CD4-positive, alpha-beta memory T cell (primary cell): ENCODE results near the gene ZBTB8OS. TPM values are rescaled to one million over a fixed set of nuclear protein-coding genes. Genes with fewer than 3 reads are reported as not detected.
"Not testable (repeated sequence)": the region's sequence is repeated elsewhere in the genome, so short reads cannot be mapped to it uniquely, and the experiment has no call there.

Source experiments
- CTCF ChIA-PET: fragments of 350-600 bp; sonication (Branson Sonifier 250); formaldehyde crosslinking; loops from one replicate; lab custom pipeline; 2021; ENCODE audit warnings: inconsistent platforms; ENCODE audit not compliant: partially characterized antibody; lab: Charles Lee
- POLR2A ChIA-PET: fragments of 350-600 bp; sonication (Branson Sonifier 250); formaldehyde crosslinking; loops from one replicate; lab custom pipeline; 2021; ENCODE audit not compliant: partially characterized antibody; lab: Charles Lee
- DNase-seq, 5 donors: peaks; one replicate each; pipeline versions ENCODE4 v3.0.0 to v3.0.0-alpha.2; 2020 to 2022; ENCODE audit warnings: mixed read lengths in 1 of 5
- H3K27ac ChIP-seq: one replicate; pipeline ENCODE4 v1.7.0; 2013; ENCODE audit warnings: low read depth, low read length
- H3K27me3 ChIP-seq: 2 replicates; pipeline ENCODE4 v1.7.0; 2013; ENCODE audit warnings: mild to moderate bottlenecking, low read length, moderate library complexity; ENCODE audit not compliant: insufficient read depth
- H3K36me3 ChIP-seq: 2 replicates; pipeline ENCODE4 v1.7.0; 2013; ENCODE audit warnings: mild to moderate bottlenecking, low read length, moderate library complexity; ENCODE audit not compliant: insufficient read depth
- H3K4me1 ChIP-seq: 2 replicates; pipeline ENCODE4 v1.7.0; 2013; ENCODE audit warnings: mild to moderate bottlenecking, low read length, moderate library complexity; ENCODE audit not compliant: insufficient read depth
- H3K4me3 ChIP-seq, 2 donors: one replicate each; pipeline ENCODE4 v1.7.0; 2013; ENCODE audit warnings: low read length in 2 of 2, mild to moderate bottlenecking in 1 of 2
- H3K9me3 ChIP-seq, 2 donors: one replicate each; pipeline ENCODE4 v1.7.0; 2013; ENCODE audit warnings: low read length in 2 of 2, control low read depth in 1 of 2; ENCODE audit not compliant: control insufficient read depth in 1 of 2
- H3K27ac Mint-ChIP-seq, 7 donors: one replicate each; pipeline ENCODE4 v1.8.0; 2020 to 2021; ENCODE audit warnings: mixed read lengths in 7 of 7, mild to moderate bottlenecking in 6 of 7, inconsistent platforms in 3 of 7, moderate library complexity in 3 of 7
- H3K27me3 Mint-ChIP-seq, 2 donors: one replicate each; pipeline ENCODE4 v1.8.0; 2020 to 2021; ENCODE audit warnings: mixed read lengths in 2 of 2
- H3K36me3 Mint-ChIP-seq, 2 donors: one replicate each; pipeline ENCODE4 v1.8.0; 2020 to 2021; ENCODE audit warnings: mixed read lengths in 2 of 2, inconsistent platforms in 1 of 2, mild to moderate bottlenecking in 1 of 2
- H3K4me1 Mint-ChIP-seq, 4 donors: one replicate each; pipeline ENCODE4 v1.8.0; 2020 to 2021; ENCODE audit warnings: mixed read lengths in 4 of 4, mild to moderate bottlenecking in 1 of 4
- H3K4me3 Mint-ChIP-seq, 8 donors: one replicate each; pipeline ENCODE4 v1.8.0; 2020 to 2021; ENCODE audit warnings: mixed read lengths in 8 of 8, mild to moderate bottlenecking in 7 of 8, moderate library complexity in 6 of 8, inconsistent platforms in 3 of 8
- H3K9me3 Mint-ChIP-seq, 8 donors: one replicate each; pipeline ENCODE4 v1.8.0; 2020 to 2021; ENCODE audit warnings: mixed read lengths in 8 of 8, mild to moderate bottlenecking in 5 of 8, inconsistent platforms in 3 of 8, moderate library complexity in 1 of 8
- intact Hi-C: fragments of 100-400 bp; cut with micrococcal nuclease; formaldehyde crosslinking; loops from one replicate; pipeline ENCODE4 v1.15.1; 2023
- polyA plus RNA-seq, 2 donors: library from polyadenylated mRNA; unstranded; fragments of 300-500 nt; fragmentation: Illumina TruSeq; gene quantifications; one replicate each; pipeline ENCODE4 v1.2.3, GENCODE V29; 2021
- total RNA-seq, 2 experiments: library from RNA; stranded (reverse); gene quantifications; one replicate each; pipeline ENCODE4 v1.2.3, GENCODE V29; 2021

Gene ZBTB8OS
- total RNA-seq (10 to 100 TPM; 54.0 to 56.4 TPM), polyA plus RNA-seq (10 to 100 TPM; 69.9 to 94.4 TPM)

GRCh38 chr1:32650248-32650751 lies at the start of gene ZBTB8OS:
Gene ZBTB8OS (minus strand): TSS chr1:32650550. CDS start chr1:32650529, 21 bp downstream.
- H3K27me3 ChIP-seq: no peaks in the 10 kb centered on the region
- peak within 1 kb of the TSS; percentile 95 for H3K27ac ChIP-seq
- Mint-ChIP-seq H3K9me3 (peaks cover 0 to 5% (median 0%) of the 10 kb centered on the region in 8 donors), H3K36me3 (peaks cover 15 to 45% of the 10 kb centered on the region in 2 donors), H3K27me3 (no peaks in the 10 kb centered on the region), H3K27ac (peak within 1 kb of the TSS; percentile 97 to 100 (median 99)), H3K4me3 (peak within 1 kb of the TSS; percentile 91 to 98 (median 94)), H3K4me1 (peaks cover 38 to 80% (median 57%) of the 10 kb centered on the region in 4 donors)
- H3K4me3 ChIP-seq: peak within 1 kb of the TSS; percentile 91 to 93
- H3K4me1 ChIP-seq: peaks cover 60% of the 10 kb centered on the region
- no peaks in the 10 kb centered on the region for H3K9me3 ChIP-seq
- CTCF ChIA-PET: interaction anchor here (0.7 kb wide), 1 partner anchor 159 kb away, joined by 3 read pairs; no protein-coding TSS in a partner anchor
- intact Hi-C loops: loop anchor here (1.0 to 10.0 kb wide), 4 partner anchors 167 to 1005 kb away; partner anchors contain the start of genes PEF1, S100PBP and YARS1
- peaks cover 20% of the 10 kb centered on the region for H3K36me3 ChIP-seq
- POLR2A ChIA-PET: interaction anchor here (0.7 to 3.1 kb wide), 23 partner anchors 13 to 1005 kb away, joined by 3 to 22 read pairs (median 4); partner anchors contain the start of genes BSDC1, IQCC, KPNA6 and MARCKSL1
- peak; percentile 87 to 96 (median 91) for DNase-seq

DNA sequence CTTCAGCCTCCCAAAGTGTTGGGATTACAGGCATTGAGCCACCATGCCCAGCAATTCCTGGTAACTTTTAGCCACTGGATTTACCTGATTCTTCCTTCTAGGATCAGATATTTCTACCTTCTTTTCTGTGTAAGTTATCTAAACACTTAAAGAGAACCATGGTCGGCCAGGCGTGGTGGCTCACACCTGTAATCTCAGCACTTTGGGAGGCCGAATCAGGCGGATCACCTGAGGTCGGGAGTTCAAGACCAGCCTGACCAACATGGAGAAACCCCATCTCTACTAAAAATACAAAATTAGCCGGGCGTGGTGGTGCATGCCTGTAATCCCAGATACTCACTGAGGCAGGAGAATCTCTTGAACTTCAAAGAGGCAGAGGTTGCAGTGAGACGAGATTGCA lies 46.6 kb upstream of the ZBTB8OS start:
- H3K27ac ChIP-seq, H3K9me3 Mint-ChIP-seq, DNase-seq, H3K4me3 ChIP-seq, H3K36me3 Mint-ChIP-seq, POLR2A ChIA-PET, H3K4me3 Mint-ChIP-seq, H3K27ac Mint-ChIP-seq, intact Hi-C loops, H3K27me3 ChIP-seq, H3K36me3 ChIP-seq, H3K9me3 ChIP-seq, H3K4me1 ChIP-seq: not testable (repeated sequence)
- H3K27me3 Mint-ChIP-seq: peaks cover 7 to 11% of the 10 kb centered on the region in 2 donors
- CTCF ChIA-PET: interaction anchor here (2.2 kb wide), 1 partner anchor 15 kb away, joined by 20 read pairs; no protein-coding TSS in a partner anchor
- peaks cover 4 to 14% (median 7%) of the 10 kb centered on the region in 4 donors for H3K4me1 Mint-ChIP-seq

DNA sequence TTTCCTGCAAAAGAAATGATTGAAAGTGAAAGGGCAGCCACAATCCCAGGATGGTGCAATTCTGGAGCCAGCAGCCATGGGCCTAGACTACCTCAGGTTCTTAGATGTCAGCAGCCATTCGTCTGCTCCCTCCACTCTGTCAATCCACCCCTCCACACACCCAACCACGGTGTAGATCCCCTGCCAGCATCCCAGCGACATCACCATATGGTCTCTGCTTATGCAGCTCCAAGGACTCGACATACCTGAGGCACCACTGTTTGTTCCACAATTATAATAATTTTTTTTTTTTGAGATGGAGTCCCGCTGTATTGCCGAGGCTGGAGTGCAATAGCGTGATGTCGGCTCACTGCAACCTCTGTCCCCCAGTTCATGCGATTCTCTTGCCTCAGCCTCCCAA lies 45.7 kb upstream of the ZBTB8OS start:
- ChIA-PET CTCF (no interaction called here), POLR2A (no interaction called here)
- peak overlapping the region in 1 of 7 donors; percentile 36 for H3K27ac Mint-ChIP-seq
- Histone ChIP-seq H3K27ac (no peak overlapping the region), H3K4me1 (no peaks in the 10 kb centered on the region), H3K9me3 (no peaks in the 10 kb centered on the region), H3K4me3 (no peak overlapping the region), H3K36me3 (no peaks in the 10 kb centered on the region), H3K27me3 (no peaks in the 10 kb centered on the region)
- peaks cover under 1 to 4% of the 10 kb centered on the region in 2 donors for H3K27me3 Mint-ChIP-seq
- H3K9me3 Mint-ChIP-seq: no peaks in the 10 kb centered on the region
- no peak overlapping the region for H3K4me3 Mint-ChIP-seq
- H3K36me3 Mint-ChIP-seq: no peaks in the 10 kb centered on the region
- DNase-seq: no peak
- intact Hi-C loops: no loop called here
- H3K4me1 Mint-ChIP-seq: peaks cover 2 to 10% (median 4%) of the 10 kb centered on the region in 4 donors

GRCh38 chr1:32695098-32695904 lies 45.0 kb upstream of the ZBTB8OS start:
- H3K9me3 Mint-ChIP-seq: no peaks in the 10 kb centered on the region
- DNase-seq: no peak
- intact Hi-C loops: no loop called here
- H3K4me1 ChIP-seq: no peaks in the 10 kb centered on the region
- no peak overlapping the region for H3K4me3 ChIP-seq
- POLR2A ChIA-PET: interaction anchor here (1.0 to 1.1 kb wide), 2 partner anchors 18 to 44 kb away, joined by 3 read pairs; partner anchors contain the start of gene RBBP4
- H3K36me3 Mint-ChIP-seq: no peaks in the 10 kb centered on the region
- peak overlapping the region in 3 of 7 donors; percentile 6 to 71 (median 10) for H3K27ac Mint-ChIP-seq
- no peaks in the 10 kb centered on the region for H3K36me3 ChIP-seq
- H3K4me3 Mint-ChIP-seq: no peak overlapping the region
- no peaks in the 10 kb centered on the region for H3K27me3 ChIP-seq
- CTCF ChIA-PET: no interaction called here
- H3K9me3 ChIP-seq: no peaks in the 10 kb centered on the region
- no peak overlapping the region for H3K27ac ChIP-seq
- peaks cover 0 to 2% of the 10 kb centered on the region in 2 donors for H3K27me3 Mint-ChIP-seq
- H3K4me1 Mint-ChIP-seq: peaks cover 2 to 10% (median 4%) of the 10 kb centered on the region in 4 donors

DNA sequence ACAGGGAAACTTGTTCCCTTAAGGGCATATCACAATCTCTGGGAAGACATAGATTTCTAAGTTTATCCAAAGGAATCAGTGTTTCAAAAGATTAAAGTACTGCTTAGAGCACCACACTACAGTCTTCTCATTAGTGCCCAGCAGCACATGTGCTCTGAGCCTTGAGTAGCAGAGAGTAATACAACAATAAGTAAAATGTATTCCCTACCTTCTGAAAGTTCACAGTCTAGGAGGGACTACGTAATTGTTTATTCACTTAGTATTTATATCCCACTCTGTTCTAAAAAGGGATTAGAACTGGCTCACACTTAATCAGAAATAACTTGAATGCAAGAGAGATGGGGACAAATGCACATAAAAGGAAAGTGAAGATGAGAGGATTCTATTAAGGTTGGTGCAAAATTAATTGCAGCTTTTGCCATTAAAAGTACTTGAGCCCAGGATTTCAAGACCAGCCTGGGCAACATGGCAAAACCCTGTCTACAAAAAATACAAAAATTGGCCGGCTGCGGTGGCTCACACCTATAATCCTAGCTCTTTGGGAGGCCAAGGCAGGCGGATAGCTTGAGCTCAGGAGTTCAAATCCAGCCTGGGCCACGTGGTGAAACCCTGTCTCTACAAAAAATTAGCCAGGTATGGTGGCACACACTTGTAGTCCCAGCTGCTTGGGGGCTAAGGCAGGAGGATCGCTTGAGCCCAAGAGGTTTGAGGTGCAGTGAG lies 43.3 kb upstream of the ZBTB8OS start:
- intact Hi-C loops: no loop called here
- Mint-ChIP-seq H3K9me3 (no peaks in the 10 kb centered on the region), H3K36me3 (no peaks in the 10 kb centered on the region), H3K27ac (no peak overlapping the region), H3K4me3 (no peak overlapping the region), H3K4me1 (peaks cover 2 to 10% (median 3%) of the 10 kb centered on the region in 4 donors), H3K27me3 (no peaks in the 10 kb centered on the region)
- Histone ChIP-seq H3K9me3 (no peaks in the 10 kb centered on the region), H3K36me3 (no peaks in the 10 kb centered on the region), H3K27me3 (no peaks in the 10 kb centered on the region), H3K27ac (no peak overlapping the region), H3K4me3 (no peak overlapping the region), H3K4me1 (no peaks in the 10 kb centered on the region)
- POLR2A ChIA-PET: no interaction called here
- no peak for DNase-seq
- CTCF ChIA-PET: interaction anchor here (1.3 kb wide), 1 partner anchor 80 kb away, joined by 3 read pairs; no protein-coding TSS in a partner anchor

DNA sequence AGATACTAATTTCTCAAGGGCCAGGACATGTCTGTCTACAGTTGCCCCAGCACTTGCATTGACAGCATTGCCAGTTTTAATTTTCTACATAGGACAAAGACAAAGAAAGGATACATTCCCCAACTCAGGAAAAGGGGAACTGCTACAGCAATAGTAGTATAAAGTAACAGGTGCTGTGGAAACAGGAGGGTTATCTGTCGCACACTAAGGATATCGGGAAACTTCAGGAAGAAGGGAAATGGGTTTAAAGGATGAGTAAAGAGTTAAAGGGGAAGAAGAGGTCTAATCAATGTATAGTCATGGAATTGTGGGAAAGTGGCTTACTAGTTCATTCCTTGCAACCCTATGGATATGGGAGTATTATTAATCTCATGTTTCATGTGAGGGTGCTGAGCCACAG lies 36.0 kb upstream of the ZBTB8OS start:
- Histone ChIP-seq H3K4me3 (no peak overlapping the region), H3K36me3 (peaks cover 26% of the 10 kb centered on the region), H3K4me1 (no peaks in the 10 kb centered on the region), H3K9me3 (no peaks in the 10 kb centered on the region), H3K27me3 (no peaks in the 10 kb centered on the region), H3K27ac (no peak overlapping the region)
- Mint-ChIP-seq H3K27me3 (no peaks in the 10 kb centered on the region), H3K9me3 (peaks cover 0 to 1% (median 0%) of the 10 kb centered on the region in 8 donors), H3K27ac (no peak overlapping the region), H3K4me3 (no peak overlapping the region), H3K4me1 (no peaks in the 10 kb centered on the region), H3K36me3 (peaks cover 20 to 37% of the 10 kb centered on the region in 2 donors)
- DNase-seq: no peak
- ChIA-PET CTCF (no interaction called here), POLR2A (no interaction called here)
- intact Hi-C loops: no loop called here
